HG02943 (cell line): Measurements from ENCODE around the gene WNK4.
"Not testable (repeated sequence)": the region's sequence is repeated elsewhere in the genome, so short reads cannot be mapped to it uniquely, and the experiment has no call there.

Experiments
- ATAC-seq: cut with Tn5 transposase; IDR thresholded peaks from one replicate; pipeline ENCODE4 v1.9.1; 2021; ENCODE audit warnings: mild to moderate bottlenecking, low read depth, moderate library complexity; ENCODE audit not compliant: unreplicated experiment

Gene WNK4

DNA sequence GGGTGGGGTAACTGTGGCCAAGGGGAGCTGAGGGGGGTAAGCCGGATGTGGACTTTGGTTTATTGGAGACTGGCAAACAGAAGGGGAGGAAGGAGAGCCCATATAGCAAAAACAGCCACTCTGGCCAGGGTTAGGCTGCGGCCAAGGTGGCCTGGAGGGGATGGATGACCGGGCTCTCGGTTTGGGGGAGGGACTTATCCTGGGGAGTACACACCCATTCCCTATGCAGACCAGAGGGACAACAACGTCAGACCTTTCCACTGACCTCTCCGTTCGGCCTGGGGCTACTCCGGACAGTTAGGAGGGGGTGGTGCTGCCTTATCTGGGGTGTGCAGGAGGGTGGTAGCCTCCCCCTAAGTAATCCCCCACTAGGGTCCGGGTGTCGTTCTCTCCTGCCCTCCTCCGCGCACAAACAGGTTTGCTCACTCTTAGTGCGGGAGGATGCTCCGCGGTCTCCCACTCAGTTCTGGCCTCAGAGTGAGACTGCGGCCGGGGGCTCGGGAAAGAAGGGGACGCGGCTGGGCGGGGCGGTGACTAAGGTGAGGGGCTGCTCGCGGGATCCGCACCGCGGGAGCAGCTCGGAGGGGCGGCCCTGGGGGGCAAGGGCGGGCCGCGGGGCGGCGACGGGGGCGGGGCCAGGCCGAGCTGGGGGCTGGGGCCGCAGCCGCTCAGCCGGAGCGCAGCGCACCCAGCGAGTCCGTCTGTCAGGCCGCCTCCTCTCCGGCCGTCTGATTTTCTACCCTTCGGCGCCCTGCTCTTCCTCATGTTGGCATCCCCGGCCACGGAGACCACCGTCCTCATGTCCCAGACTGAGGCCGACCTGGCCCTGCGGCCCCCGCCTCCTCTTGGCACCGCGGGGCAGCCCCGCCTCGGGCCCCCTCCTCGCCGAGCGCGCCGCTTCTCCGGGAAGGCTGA lies at the start of gene WNK4:
TSS of gene WNK4 (plus strand) at position 675 of the 915 bp plus-strand sequence. CDS start at position 764, 89 bp downstream.
- no peak for ATAC-seq

GRCh38 chr17:42740699-42741098 lies 39.7 kb upstream of the WNK4 start:
- no peak for ATAC-seq

DNA sequence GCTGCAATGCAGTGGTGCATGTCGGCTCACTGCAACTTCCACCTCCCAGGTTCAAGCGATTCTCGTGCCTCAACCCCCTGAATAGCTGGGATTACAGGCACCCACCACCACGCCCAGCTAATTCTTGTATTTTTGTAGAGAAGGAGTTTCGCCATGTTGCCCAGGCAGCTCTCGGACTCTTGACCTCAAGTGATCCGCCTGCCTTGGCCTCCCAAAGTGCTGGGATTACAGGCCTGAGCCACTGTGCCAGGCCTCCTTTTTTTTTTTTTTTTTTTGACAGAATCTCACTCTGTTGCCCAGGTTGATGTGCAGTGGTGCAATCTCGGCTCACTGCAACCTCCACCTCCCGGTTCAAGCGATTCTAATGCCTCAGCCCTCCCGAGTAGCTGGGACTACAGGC lies 37.5 kb upstream of the WNK4 start:
- not testable (repeated sequence) for ATAC-seq

DNA sequence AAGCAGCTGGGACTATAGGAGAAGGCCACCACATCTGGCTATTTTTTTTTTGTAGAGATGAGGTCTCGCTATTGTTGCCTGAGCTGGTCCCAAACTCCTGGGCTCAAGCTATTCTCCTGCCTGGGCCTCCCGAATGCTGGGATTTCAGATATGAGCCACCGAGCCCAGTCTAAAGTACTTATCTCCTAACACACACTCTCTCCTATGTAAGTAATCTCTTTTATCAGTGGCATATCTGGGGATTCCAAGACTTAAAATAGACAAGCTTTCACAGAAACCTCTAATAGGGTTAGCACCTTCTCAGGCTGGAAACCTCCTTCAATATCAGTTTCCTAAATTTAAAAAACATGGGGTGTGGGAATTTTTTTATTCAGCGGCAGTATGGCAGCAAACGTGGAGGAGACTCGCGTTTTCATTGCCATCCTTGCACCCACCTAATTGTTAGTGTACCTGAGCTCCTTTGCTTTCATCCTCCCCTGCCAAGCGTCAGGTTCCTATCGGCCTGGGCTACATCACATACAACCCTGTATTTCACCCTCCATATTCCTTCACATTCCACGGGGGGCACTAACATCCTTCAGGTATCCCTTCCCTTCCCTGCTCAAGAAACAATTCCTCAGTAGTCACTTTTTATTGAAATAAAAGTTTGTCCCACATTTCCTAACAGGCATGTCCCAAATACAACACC lies 36.7 kb upstream of the WNK4 start:
- no peak for ATAC-seq

DNA sequence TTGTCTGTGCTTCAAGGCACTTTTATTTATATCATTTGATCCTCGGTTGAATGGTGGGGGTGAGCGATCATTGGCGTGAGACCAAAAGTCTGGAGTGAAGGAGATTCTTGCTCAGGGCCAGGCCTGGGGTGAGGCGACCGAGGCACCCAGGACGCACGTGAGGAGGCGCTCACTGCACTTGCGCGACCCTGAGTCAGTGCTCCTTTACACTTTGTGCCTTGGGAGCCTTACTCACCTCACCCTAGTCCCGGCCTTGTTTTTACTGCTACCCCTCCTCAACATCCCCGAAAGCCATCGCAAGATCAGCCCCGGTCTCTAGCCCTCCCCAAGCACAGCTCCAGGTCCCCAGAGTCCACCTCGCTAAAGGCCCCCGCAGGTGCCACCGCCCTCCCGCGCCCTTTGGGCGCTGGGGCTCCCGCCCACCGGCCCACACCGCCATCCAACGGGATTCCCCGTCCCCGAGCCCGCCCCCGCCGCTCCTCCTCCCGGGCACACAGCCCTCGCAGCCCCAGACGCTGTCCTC lies 36.1 kb upstream of the WNK4 start:
- ATAC-seq, result no peak

- no peak for ATAC-seq
These were observed 35.4 kb upstream of the WNK4 start, which contains the start of gene EZH1 for GRCh38 chr17:42744806-42745617. TSS of gene EZH1 (minus strand) at chr17:42745040. CDS start at chr17:42728941, 16,099 bp downstream.

DNA sequence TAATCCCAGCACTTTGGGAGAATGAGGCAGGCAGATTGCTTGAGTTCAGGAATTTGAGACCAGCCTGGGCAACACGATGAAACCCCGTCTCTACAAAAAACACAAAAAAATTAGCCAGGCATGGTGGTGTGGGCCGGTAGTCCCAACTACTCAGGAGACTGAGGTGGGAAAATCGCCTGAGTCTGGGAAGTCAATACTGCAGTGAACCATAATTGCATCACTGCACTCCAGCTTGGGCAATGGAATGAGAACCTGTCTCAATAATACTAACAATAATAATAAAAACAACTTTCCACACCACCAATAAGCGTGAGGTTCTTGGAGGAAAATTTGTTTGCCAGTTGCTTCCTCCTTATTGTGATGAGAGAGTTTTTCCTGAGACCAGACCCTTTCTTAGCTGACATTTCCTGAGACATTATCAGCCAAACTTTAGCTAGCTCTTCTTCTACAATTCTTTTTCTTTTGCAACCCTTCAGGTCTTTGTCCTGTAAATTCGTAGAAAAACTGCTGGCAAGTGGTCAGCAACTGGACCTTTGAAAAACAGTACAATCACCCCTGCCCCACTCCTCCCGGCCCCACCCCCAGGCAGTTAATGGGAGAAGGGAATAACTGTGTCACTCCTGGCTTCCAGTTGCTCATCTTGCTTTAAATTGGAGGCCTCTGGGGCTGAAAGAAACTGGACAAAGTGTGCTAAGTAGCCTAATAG lies 32.1 kb upstream of the WNK4 start:
- ATAC-seq, result no peak

DNA sequence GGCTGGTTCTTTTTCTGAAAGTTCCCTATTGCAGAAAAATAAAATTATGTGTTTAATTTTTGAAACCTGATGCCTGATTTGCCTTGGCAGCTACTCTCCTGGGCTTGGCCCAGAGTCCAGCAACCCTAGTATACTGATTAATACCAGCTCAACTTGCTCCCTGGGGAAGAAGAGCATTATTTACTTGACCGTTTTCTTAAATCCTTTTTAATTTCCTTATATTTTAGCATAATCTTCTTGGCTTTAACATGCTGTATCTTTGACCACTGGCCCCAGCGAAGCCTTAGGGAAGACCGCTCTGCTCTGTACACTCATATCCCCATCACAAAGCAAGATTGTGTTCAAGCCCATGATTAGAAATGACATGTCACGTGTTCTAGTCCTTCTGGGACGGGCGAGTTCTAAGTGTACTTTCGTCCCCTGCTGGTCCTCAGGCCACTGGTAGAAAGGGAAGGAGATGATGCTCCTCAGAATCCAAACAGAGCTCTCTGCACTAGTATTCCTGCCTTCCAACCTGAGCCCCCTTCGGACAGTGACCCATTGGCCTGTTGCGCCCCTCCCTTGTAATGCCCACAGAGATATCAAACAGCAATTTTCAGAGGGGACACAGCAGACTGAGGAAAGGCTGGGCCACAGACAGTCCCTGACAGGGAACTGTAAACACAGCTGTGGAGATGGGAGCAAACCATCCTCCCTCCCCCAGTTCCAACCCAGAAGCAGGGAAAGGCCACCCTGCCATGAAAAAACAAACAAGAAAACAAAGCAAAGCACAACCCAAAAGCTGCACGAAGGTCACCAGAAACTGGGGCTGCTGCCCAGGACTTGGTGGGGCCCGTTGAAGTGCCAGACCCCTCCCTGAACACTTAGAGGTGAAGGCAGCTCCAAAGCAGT lies 31.3 kb upstream of the WNK4 start:
- no peak for ATAC-seq

DNA sequence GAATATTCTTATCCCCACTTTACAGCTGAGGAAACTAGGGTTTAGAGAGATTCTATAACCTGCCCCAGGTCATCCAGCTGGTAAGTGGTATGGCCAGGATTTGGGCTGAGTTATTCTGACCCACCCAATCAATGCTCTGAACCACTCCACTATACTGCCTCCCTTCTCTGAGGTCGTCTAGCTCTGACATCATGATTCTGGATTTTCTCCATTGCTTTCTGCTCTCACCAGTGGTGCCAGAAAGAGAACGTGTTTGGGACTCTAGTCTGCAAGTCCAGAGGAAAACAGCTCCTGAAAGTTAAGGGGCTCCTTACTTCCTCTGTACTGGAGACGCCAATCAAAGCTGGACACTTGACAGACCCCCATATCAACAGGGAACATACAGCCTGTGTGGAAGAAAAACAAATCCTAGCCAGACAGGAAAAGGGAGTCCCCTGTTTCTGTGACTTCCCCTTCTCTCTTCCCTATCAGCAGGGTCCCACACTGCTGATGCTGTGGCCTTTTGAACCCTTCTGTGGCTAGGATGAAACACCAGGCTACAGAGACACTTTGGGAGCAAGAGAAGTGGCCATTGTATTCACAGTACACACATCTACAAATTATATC lies 29.6 kb upstream of the WNK4 start:
- ATAC-seq, result no peak

- ATAC-seq, result no peak
These were observed 28.8 kb upstream of the WNK4 start for GRCh38 chr17:42751628-42752027.

DNA sequence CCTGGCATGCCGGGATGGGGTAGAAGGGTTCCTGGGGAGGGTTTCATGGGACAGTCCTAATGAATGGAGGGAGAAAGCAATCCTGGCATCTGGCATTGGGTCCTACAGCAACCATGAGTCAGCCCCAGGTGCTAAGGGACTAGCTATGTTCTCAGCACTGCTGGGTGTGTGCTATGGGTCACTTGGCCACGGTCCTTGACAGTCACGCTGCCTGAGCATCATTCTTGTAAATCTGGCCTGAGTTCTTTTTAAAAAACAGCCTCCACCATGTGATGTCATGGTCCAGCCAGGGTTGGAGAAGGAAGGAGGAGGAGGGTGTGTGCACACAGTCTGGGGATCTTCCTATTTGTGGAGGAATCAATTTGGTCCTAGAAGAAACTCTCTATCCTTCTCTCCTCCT lies 25.6 kb upstream of the WNK4 start:
- ATAC-seq, result no peak

- no peak for ATAC-seq
These were observed 20.3 kb upstream of the WNK4 start for GRCh38 chr17:42759982-42760651.

DNA sequence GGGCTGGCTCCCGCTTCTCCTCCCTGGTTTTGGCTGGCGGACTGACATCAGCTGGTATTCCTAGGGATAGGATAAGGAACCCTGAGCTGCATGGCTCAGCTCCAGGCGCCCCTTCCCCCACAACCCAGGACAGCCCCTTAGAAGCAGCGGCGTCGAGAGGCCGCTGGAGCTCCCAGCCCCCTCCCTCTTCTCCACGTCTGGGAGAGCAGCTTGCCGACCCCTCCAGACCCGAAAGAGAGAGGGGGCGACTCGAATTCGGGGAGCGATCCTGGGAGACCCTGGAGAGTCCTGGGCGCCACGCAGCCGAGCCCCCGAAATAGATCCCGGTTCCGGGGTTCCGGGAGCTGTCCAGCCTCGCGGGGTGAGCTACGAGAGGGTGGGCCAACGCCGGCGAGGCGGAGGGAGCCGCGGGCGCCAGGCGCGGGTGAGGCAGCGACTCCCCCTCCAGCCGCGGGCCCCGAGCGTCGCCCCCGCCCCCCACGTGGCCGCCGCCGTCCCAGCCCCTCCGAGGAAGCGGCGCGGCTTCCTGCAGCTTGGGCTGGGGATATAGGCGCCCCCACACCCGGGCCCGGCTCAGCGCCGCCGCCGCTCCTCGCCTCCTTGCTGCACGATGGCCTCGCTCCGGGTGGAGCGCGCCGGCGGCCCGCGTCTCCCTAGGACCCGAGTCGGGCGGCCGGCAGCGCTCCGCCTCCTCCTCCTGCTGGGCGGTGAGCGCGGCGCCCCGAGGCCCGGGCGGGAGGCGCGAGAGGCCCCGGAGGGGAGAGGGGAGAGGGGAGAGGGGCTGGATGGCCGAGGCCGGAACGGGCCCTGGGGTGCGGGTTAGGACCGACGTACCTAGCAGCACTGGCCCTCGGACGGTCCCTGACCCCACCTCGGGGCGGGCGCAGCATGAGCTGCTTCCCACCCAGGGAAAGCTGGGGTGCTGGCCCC lies 19.5 kb upstream of the WNK4 start, which contains the start of gene RAMP2:
TSS of gene RAMP2 (plus strand) at position 576 of the 930 bp plus-strand sequence. CDS start at position 611, 35 bp downstream.
- no peak for ATAC-seq

GRCh38 chr17:42761638-42762037 lies 18.8 kb upstream of the WNK4 start:
- ATAC-seq, result no peak

GRCh38 chr17:42766124-42766523 lies 14.3 kb upstream of the WNK4 start:
- no peak for ATAC-seq

DNA sequence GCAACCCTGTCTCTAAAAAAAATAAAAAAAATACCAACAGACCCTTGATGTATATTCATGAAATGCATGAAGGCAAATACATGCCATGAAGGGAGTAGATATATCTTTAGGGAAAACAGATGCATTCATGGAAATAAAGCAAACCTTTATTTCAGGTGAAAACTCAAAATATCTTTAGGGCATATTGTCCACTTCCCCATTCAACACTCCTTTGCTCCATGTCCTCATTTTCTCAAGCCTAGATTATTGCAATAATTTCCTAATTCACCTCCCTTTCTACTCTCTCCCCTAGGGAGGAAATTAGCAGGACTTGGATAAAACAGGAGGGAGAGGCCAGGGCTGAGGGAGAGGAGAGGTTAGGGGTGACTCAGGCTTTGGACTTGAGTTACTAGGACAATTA lies 12.9 kb upstream of the WNK4 start:
- no peak for ATAC-seq

- not testable (repeated sequence) for ATAC-seq
These were observed 12.4 kb upstream of the WNK4 start for GRCh38 chr17:42768006-42768405.
